SU-DHL-6 (cell line): Measurements from ENCODE around the gene KDM2B.
"Not testable (repeated sequence)": the region's sequence is repeated elsewhere in the genome, so short reads cannot be mapped to it uniquely, and the experiment has no call there.

Source experiments
- H2AFZ ChIP-seq: fragments of 200-600 bp; sonication (generic); 2 replicates; pipeline ENCODE4 v1.6.1; 2014; ENCODE audit warnings: low read depth, mild to moderate bottlenecking, moderate library complexity, mixed read lengths, antibody characterized with exemption, low read length; ENCODE audit not compliant: severe bottlenecking
- H3F3A ChIP-seq: fragments of 200-600 bp; shearing (Covaris generic); 2 replicates; pipeline ENCODE4 v1.6.0; 2016; ENCODE audit warnings: antibody characterized with exemption, mild to moderate bottlenecking; ENCODE audit not compliant: insufficient read depth
- H3K27ac ChIP-seq: fragments of 200-600 bp; sonication (generic); 2 replicates; pipeline ENCODE4 v1.5.1; 2016; ENCODE audit warnings: low read depth, mild to moderate bottlenecking, low read length, moderate library complexity, mixed read lengths
- H3K27me3 ChIP-seq: fragments of 200-600 bp; sonication (generic), shearing (Covaris generic); 2 replicates; pipeline ENCODE4 v1.6.0; 2014; ENCODE audit warnings: mild to moderate bottlenecking, low read length
- H3K36me3 ChIP-seq: fragments of 200-600 bp; sonication (generic); 2 replicates; pipeline ENCODE4 v1.6.1; 2014; ENCODE audit warnings: mild to moderate bottlenecking, low read length, mixed read lengths
- H3K4me2 ChIP-seq: fragments of 300-600, 200-600 bp; shearing (Covaris generic), sonication (generic); 2 replicates; pipeline ENCODE4 v1.6.0; 2014; ENCODE audit warnings: low read length, low read depth, mild to moderate bottlenecking; ENCODE audit not compliant: poor library complexity, severe bottlenecking
- H3K4me3 ChIP-seq: fragments of 200-600 bp; sonication (generic); 2 replicates; pipeline ENCODE4 v1.5.1; 2014; ENCODE audit warnings: antibody characterized with exemption, low read length, mild to moderate bottlenecking, mixed read lengths; ENCODE audit not compliant: insufficient read depth, poor library complexity, severe bottlenecking
- H3K79me2 ChIP-seq: fragments of 200-600 bp; sonication (generic); 2 replicates; pipeline ENCODE4 v1.6.1; 2014; ENCODE audit warnings: mild to moderate bottlenecking, low read length, moderate library complexity; ENCODE audit not compliant: insufficient read depth
- H3K9ac ChIP-seq: fragments of 200-600 bp; sonication (generic); 2 replicates; pipeline ENCODE4 v1.7.0; 2014; ENCODE audit warnings: mild to moderate bottlenecking, low read length
- H3K9me2 ChIP-seq: fragments of 200-600 bp; sonication (generic); replicated peaks from 2 replicates; pipeline ENCODE4 v1.6.1; 2014; ENCODE audit warnings: low read length; ENCODE audit not compliant: insufficient read depth
- H3K9me3 ChIP-seq: fragments of 200-600 bp; sonication (generic); 2 replicates; pipeline ENCODE4 v1.6.1; 2014; ENCODE audit warnings: low read length, mixed read lengths; ENCODE audit not compliant: insufficient read depth
- H4K20me1 ChIP-seq: fragments of 200-600 bp; sonication (generic); 2 replicates; pipeline ENCODE4 v1.6.1; 2014; ENCODE audit warnings: low read depth, mild to moderate bottlenecking, antibody characterized with exemption, low read length, moderate library complexity, mixed read lengths
- EZH2phosphoT487 ChIP-seq: fragments of 200-600 bp; sonication (generic), shearing (Covaris generic); conservative IDR thresholded peaks from 2 replicates; pipeline ENCODE4 v1.6.1; 2018; ENCODE audit warnings: mild to moderate bottlenecking, antibody characterized with exemption, low read length, moderate library complexity, mixed read lengths
- TF ChIP-seq, protein P1 (sequence below): fragments of 200-600 bp; sonication (generic); IDR thresholded peaks from one replicate; pipeline ENCODE4 v1.5.1; 2017; ENCODE audit warnings: antibody characterized with exemption, mild to moderate bottlenecking, low read length, moderate library complexity; ENCODE audit not compliant: insufficient read depth, poor library complexity, severe bottlenecking

The KDM2B gene

DNA sequence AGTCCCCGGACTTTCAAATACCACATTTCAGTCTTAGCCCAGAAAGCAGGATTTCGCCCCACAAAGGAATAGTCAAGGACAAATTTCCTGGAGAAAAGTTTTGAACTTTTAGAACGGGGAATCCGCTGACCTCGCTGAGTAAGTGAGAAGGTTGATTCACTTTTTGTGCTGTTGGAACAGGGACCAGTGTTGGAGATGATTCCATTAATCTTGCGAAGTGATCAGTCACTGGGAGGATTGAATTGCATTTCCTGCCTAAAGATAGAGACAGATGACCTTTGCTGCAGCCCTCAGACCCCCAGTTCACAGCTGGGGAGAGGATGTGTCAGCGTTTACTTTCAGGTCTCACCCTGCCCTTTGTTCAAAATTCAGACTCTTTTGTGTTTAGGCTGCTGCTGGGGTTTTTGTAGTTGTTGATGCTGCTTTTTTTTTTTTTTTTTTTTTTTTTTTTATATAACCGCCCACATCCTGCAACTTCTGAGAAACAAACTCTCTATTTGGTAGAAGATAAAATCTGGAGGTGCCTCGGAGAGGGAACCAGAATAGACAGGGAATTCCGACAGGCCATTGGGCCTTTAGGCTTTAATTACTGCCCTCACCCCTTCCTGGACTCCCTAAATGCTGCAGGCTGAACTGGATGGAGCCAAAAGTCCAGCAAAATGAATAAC lies 9.8 kb upstream of the KDM2B start:
- Histone ChIP-seq H3K9me2 (no peaks in the 10 kb centered on the region), H3K9ac (peak overlapping the region; percentile 53), H3K36me3 (no peaks in the 10 kb centered on the region), H3K4me3 (peak overlapping the region; percentile 37), H3F3A (peaks cover 18% of the 10 kb centered on the region), H4K20me1 (no peaks in the 10 kb centered on the region), H3K4me2 (peak overlapping the region; percentile 74), H3K79me2 (no peaks in the 10 kb centered on the region), H3K27me3 (no peaks in the 10 kb centered on the region), H3K27ac (peak overlapping the region; percentile 90), H2AFZ (peak overlapping the region; percentile 72), H3K9me3 (no peaks in the 10 kb centered on the region)
- TF ChIP-seq, protein P1, sequence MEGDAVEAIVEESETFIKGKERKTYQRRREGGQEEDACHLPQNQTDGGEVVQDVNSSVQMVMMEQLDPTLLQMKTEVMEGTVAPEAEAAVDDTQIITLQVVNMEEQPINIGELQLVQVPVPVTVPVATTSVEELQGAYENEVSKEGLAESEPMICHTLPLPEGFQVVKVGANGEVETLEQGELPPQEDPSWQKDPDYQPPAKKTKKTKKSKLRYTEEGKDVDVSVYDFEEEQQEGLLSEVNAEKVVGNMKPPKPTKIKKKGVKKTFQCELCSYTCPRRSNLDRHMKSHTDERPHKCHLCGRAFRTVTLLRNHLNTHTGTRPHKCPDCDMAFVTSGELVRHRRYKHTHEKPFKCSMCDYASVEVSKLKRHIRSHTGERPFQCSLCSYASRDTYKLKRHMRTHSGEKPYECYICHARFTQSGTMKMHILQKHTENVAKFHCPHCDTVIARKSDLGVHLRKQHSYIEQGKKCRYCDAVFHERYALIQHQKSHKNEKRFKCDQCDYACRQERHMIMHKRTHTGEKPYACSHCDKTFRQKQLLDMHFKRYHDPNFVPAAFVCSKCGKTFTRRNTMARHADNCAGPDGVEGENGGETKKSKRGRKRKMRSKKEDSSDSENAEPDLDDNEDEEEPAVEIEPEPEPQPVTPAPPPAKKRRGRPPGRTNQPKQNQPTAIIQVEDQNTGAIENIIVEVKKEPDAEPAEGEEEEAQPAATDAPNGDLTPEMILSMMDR, result no peak
- no peak for TF ChIP-seq EZH2phosphoT487

- not testable (repeated sequence) for H3K4me2 ChIP-seq
These were observed 4.1 kb upstream of the KDM2B start for GRCh38 chr12:121584885-121585284.

GRCh38 chr12:121583334-121583661 lies 2.5 kb upstream of the KDM2B start:
- H3K36me3 ChIP-seq, H3K4me3 ChIP-seq, H3K9me2 ChIP-seq, H3K9ac ChIP-seq, H3K79me2 ChIP-seq, H3K9me3 ChIP-seq, H3K4me2 ChIP-seq, H4K20me1 ChIP-seq, H3K27ac ChIP-seq, H3F3A ChIP-seq, H3K27me3 ChIP-seq, H2AFZ ChIP-seq: not testable (repeated sequence)

More at GRCh38 chr12:121584885-121585284, 4.1 kb upstream of the KDM2B start:
- H4K20me1 ChIP-seq, H3K27me3 ChIP-seq, H3K4me3 ChIP-seq, H3K27ac ChIP-seq, H3K9me3 ChIP-seq, H2AFZ ChIP-seq, H3K36me3 ChIP-seq, H3F3A ChIP-seq, H3K79me2 ChIP-seq, H3K9me2 ChIP-seq, H3K9ac ChIP-seq: not testable (repeated sequence)

GRCh38 chr12:121582583-121583333 lies 1.9 kb upstream of the KDM2B start:
- no peaks in the 10 kb centered on the region for H3K36me3 ChIP-seq
- peak overlapping the region; percentile 89 for H3K4me2 ChIP-seq
- no peaks in the 10 kb centered on the region for H3K9me2 ChIP-seq
- TF ChIP-seq, protein P1, result no peak
- no peak for TF ChIP-seq EZH2phosphoT487
- H3K27me3 ChIP-seq, result no peaks in the 10 kb centered on the region
- no peaks in the 10 kb centered on the region for H3F3A ChIP-seq
- no peaks in the 10 kb centered on the region for H3K9me3 ChIP-seq
- H2AFZ ChIP-seq, result no peak overlapping the region
- H3K27ac ChIP-seq, result no peak overlapping the region
- no peaks in the 10 kb centered on the region for H4K20me1 ChIP-seq
- no peaks in the 10 kb centered on the region for H3K79me2 ChIP-seq
- no peak overlapping the region for H3K4me3 ChIP-seq
- H3K9ac ChIP-seq, result no peak overlapping the region
